ENCODE data around the gene KRTAP22-1.

KRTAP22-1 gene

GRCh38 chr21:30628109-30628508 lies 27.2 kb downstream of the KRTAP22-1 start:
- no peak for DNase-seq

GRCh38 chr21:30629200-30629599 lies 28.3 kb downstream of the KRTAP22-1 start:
- no peak for DNase-seq

GRCh38 chr21:30634906-30635305 lies 34.0 kb downstream of the KRTAP22-1 start, which contains the start of gene KRTAP20-2:
TSS of gene KRTAP20-2 (plus strand) at chr21:30635206. CDS start at chr21:30635264, 58 bp downstream.
- no peak for DNase-seq

- no peak for DNase-seq
These were observed 37.8 kb downstream of the KRTAP22-1 start for GRCh38 chr21:30638686-30639085.

GRCh38 chr21:30642564-30642963 lies 41.7 kb downstream of the KRTAP22-1 start, which contains the start of gene KRTAP20-3:
TSS of gene KRTAP20-3 (plus strand) at chr21:30642864.
- DNase-seq: no peak

- DNase-seq: no peak
These were observed 46.1 kb downstream of the KRTAP22-1 start for GRCh38 chr21:30646904-30647414.
